Uterus (tissue), 2 donors: ENCODE measurements around the gene OR2AT4.

Source experiments
- CTCF ChIP-seq, 4 experiments: fragments of 200-600 bp in 2 of 4; fragments of 450-650 bp in 2 of 4; sonication (generic) in 2 of 4; IDR thresholded peaks; one replicate each; pipeline ENCODE4 v1.5.1; 2016 to 2019; ENCODE audit warnings: antibody characterized with exemption in 4 of 4, mild to moderate bottlenecking in 2 of 4, moderate library complexity in 1 of 4
- POLR2A ChIP-seq, 2 donors: fragments of 450-650 bp; IDR thresholded peaks; one replicate each; pipeline ENCODE4 v1.6.1; 2016; ENCODE audit warnings: antibody characterized with exemption in 2 of 2, mild to moderate bottlenecking in 1 of 2, moderate library complexity in 1 of 2

DNA sequence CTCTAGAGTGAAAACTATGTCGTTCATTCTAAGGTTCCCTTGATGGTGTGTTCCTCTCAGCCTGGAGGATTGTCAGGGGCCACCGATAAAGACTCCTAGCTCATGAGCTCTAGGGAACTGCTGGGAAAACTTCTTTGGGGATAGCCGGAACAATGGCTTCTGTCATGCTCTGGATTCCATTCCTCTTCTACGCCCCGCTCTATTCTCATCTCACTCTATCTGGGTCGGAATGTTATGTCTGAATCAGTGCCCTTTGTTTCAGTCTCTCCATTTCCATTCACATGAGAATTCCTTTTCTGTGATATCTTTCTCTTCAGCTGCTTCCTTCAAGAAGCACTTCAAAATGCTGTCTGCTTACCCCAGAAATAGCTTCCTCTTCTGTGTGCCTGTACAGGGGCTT lies 37.3 kb upstream of the OR2AT4 start:
- TF ChIP-seq CTCF (IDR thresholded peaks at IDR 0.05) (no peak), POLR2A (IDR thresholded peaks at IDR 0.05) (no peak)
